HG03460 (cell line): Measurements from ENCODE around the gene EXOC4.

ENCODE experiments used
- ATAC-seq: cut with Tn5 transposase; IDR thresholded peaks from one replicate; pipeline ENCODE4 v1.9.1; 2021; ENCODE audit not compliant: unreplicated experiment

EXOC4 gene

GRCh38 chr7:133481676-133482075 lies 228.8 kb downstream of the EXOC4 start:
- no peak for ATAC-seq

GRCh38 chr7:133482599-133482998 lies 229.7 kb downstream of the EXOC4 start:
- ATAC-seq = no peak

GRCh38 chr7:133484086-133484485 lies 231.2 kb downstream of the EXOC4 start:
- no peak for ATAC-seq

GRCh38 chr7:133489906-133490305 lies 237.0 kb downstream of the EXOC4 start:
- ATAC-seq = no peak

- no peak for ATAC-seq
Measured at GRCh38 chr7:133491201-133491691, 238.4 kb downstream of the EXOC4 start.

GRCh38 chr7:133491846-133492652 lies 239.2 kb downstream of the EXOC4 start:
- no peak for ATAC-seq

GRCh38 chr7:133497061-133497460 lies 244.2 kb downstream of the EXOC4 start:
- no peak for ATAC-seq

GRCh38 chr7:133501771-133502170 lies 248.9 kb downstream of the EXOC4 start:
- ATAC-seq = no peak

- no peak for ATAC-seq
Measured at GRCh38 chr7:133502498-133502897, 249.6 kb downstream of the EXOC4 start.

GRCh38 chr7:133502972-133503371 lies 250.1 kb downstream of the EXOC4 start:
- ATAC-seq = no peak

- no peak for ATAC-seq
Measured at GRCh38 chr7:133504825-133505224, 251.9 kb downstream of the EXOC4 start.

- no peak for ATAC-seq
Measured at GRCh38 chr7:133509822-133510221, 256.9 kb downstream of the EXOC4 start.

GRCh38 chr7:133510326-133511055 lies 257.6 kb downstream of the EXOC4 start:
- no peak for ATAC-seq

- ATAC-seq = no peak
Measured at GRCh38 chr7:133511252-133511651, 258.4 kb downstream of the EXOC4 start.

- no peak for ATAC-seq
Measured at GRCh38 chr7:133511708-133512107, 258.8 kb downstream of the EXOC4 start.

GRCh38 chr7:133512560-133512959 lies 259.7 kb downstream of the EXOC4 start:
- no peak for ATAC-seq

GRCh38 chr7:133513608-133514007 lies 260.7 kb downstream of the EXOC4 start:
- no peak for ATAC-seq

- no peak for ATAC-seq
Measured at GRCh38 chr7:133514551-133514950, 261.7 kb downstream of the EXOC4 start.

GRCh38 chr7:133517766-133518165 lies 264.9 kb downstream of the EXOC4 start:
- no peak for ATAC-seq

- ATAC-seq = no peak
Measured at GRCh38 chr7:133518718-133519117, 265.8 kb downstream of the EXOC4 start.

- ATAC-seq = no peak
Measured at GRCh38 chr7:133520248-133520647, 267.4 kb downstream of the EXOC4 start.

- ATAC-seq = no peak
Measured at GRCh38 chr7:133522501-133522900, 269.6 kb downstream of the EXOC4 start.
